VCaP (cell line): ENCODE results near the gene CHML.
A peak's percentile ranks its signal among the peaks of the same experiment; 100 is the strongest.

Source experiments
- H3K27ac ChIP-seq: fragments of 450-650 bp; 2 replicates; pipeline ENCODE4 v1.5.1; 2017
- TF ChIP-seq, protein P1 (sequence below): fragments of 450-650 bp; conservative IDR thresholded peaks from 2 replicates; pipeline ENCODE4 v1.5.1; 2017; ENCODE audit warnings: mild to moderate bottlenecking, moderate library complexity

Gene CHML

DNA sequence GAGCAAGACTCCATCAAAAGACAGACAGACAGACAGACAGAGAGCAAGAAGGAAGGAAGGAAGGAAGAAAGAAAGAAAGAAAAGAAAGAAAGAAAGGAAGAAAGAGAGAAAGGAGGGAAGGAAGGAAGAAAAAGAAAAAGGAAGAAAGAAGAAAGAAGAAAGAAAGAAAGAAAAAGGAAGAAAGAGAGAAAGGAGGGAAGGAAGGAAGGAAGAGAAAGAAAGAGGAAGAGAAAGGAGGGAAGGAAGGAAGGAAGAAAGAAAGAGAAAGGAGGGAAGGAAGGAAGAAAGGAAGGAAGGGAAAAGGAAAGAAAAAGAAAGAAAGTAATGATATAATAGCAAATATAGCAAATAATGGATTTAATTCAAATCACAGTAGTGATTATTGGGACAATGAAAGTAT, 32.7 kb downstream of the CHML start:
- TF ChIP-seq, protein P1, sequence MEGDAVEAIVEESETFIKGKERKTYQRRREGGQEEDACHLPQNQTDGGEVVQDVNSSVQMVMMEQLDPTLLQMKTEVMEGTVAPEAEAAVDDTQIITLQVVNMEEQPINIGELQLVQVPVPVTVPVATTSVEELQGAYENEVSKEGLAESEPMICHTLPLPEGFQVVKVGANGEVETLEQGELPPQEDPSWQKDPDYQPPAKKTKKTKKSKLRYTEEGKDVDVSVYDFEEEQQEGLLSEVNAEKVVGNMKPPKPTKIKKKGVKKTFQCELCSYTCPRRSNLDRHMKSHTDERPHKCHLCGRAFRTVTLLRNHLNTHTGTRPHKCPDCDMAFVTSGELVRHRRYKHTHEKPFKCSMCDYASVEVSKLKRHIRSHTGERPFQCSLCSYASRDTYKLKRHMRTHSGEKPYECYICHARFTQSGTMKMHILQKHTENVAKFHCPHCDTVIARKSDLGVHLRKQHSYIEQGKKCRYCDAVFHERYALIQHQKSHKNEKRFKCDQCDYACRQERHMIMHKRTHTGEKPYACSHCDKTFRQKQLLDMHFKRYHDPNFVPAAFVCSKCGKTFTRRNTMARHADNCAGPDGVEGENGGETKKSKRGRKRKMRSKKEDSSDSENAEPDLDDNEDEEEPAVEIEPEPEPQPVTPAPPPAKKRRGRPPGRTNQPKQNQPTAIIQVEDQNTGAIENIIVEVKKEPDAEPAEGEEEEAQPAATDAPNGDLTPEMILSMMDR = no peak
- H3K27ac ChIP-seq = no peak overlapping the region

DNA sequence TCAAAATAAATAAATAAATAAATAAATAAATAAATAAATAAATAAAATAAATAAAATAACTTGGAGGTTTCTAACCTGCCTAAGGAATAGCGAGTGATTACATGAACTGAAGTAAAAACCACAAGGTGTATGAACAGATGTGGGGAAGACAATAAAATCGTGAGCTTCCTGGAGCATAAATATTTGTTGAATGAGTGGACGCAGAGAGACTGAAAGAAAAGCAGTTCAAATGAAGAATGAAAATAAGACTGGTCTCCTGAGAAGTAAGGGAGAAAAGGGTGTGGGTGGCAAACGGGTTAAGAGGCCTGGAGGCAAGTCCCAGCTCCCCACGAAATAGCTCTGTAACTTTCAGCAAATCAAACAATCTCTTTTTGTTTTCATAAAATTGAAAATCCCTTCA, 33.6 kb downstream of the CHML start:
- no peak overlapping the region for H3K27ac ChIP-seq
- TF ChIP-seq, protein P1 = no peak

DNA sequence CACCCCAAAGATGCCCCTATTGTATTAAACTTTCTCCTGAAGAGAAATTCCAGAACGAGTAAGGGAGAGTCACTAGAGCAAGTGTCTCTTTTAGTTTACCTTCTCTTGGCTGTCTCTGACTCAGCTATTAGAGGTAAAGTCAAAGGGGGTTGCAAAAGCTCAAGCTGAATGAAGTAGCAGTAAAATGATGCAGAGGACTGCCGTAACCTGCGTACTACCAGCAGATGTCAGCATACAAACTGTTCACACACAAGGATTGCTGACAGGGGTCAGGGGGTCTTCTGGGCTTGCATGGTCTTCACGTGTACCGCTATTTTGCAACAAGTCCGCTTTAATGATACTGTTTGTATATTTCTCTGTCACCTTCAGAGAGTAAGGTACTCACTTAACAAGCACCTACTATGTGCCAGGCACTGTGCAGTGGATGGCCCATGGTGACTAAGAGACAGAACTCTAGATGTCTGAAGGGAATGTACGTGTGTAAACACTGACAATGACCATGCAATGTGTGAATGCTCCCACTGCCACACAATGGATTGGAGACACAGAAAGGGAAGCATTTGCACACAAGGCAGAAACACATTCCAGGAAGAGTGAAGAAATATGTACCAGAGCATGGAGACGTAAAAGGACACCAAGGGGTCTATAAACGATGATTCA, 34.9 kb downstream of the CHML start:
- TF ChIP-seq, protein P1 = peak; percentile 25; the same call in 1 of the 2 replicates
- H3K27ac ChIP-seq = no peak overlapping the region

DNA sequence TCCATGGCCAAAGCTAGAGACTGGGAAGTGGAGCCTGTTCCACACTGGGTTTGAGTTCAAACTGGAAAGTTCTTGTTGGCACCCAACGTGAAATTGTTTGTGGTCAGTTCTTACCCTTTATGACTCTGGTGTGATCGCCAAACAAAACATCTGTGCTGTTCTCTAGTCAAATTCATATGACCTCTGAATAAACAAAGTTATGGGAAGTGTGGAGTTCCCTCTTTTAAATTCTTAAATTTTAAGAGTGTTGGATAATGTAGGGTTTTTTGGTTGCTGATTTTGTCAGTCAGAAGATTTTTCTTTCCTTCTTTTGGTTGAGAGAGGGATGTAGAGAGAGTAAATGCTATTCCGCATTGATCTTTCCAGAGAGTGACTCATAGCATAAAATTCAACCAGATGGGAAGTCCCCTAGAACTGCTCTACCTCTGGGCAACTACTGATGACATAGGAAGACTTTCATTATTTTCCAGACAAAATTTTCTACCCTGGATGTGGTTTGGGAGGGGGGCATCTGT, 36.4 kb downstream of the CHML start:
- TF ChIP-seq, protein P1 = no peak
- H3K27ac ChIP-seq = no peak overlapping the region

DNA sequence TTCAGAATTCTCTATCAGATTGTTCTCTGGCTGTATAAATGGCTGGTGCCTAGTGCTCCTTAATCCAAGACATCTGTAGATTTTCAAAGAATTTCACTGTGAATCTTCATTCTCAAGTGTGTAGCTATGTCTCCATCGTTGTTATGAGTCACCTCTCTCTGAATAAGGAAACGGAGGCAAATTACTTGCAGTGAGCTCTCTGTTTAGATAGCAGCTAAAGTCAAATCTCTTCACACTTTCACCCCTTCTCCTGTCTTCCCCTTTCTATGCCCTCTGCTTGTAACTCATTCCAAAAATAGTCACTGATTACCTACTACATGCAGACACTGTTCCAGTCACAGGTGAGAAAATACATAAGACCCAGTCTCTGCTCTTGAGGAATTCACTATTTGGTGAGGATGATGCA, 39.7 kb downstream of the CHML start:
- TF ChIP-seq, protein P1 = no peak
- H3K27ac ChIP-seq = no peak overlapping the region

DNA sequence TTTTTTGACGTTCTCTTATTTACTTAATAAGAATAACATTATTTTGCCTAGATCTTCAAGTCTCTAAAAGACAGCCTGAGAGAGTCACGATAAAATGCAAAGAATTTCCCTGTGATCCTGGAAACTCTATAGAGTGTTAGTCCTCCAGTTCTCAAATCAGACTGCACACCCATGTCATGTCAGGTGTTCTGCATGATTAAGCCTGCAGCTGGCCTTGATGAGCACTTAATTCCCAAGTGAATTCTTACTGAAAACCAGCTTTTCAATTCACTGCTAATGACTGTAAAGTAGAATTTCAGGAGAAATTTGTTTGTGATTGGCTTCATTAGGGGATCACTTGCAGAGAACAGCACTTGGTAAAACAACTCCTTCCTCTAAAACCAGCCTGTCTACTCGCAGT, 41.9 kb downstream of the CHML start:
- no peak overlapping the region for H3K27ac ChIP-seq

DNA sequence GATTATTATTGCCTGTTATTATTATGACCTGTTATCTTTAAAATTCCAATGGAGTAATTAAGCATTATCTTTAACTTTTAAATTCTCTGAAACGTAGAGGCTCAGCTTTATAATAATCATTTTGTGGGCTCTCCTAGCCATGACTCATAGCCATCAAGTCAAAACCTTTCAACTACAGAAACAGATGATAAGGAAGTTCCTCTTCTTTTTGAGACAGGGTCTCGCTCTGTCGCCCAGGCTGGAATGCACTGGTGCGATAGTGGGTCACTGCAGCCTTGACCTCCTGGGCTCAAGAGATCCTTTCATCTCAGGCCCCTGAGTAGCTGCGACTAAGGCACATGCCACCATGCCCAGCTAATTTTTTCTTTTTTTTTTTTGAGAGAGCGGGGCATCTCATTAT, 43.5 kb downstream of the CHML start:
- TF ChIP-seq, protein P1 = no peak
- no peak overlapping the region for H3K27ac ChIP-seq

More for the DNA sequence above, 41.9 kb downstream of the CHML start:
- TF ChIP-seq, protein P1 = no peak
